ENCODE measurements around the gene ACSS1.

Gene ACSS1

DNA sequence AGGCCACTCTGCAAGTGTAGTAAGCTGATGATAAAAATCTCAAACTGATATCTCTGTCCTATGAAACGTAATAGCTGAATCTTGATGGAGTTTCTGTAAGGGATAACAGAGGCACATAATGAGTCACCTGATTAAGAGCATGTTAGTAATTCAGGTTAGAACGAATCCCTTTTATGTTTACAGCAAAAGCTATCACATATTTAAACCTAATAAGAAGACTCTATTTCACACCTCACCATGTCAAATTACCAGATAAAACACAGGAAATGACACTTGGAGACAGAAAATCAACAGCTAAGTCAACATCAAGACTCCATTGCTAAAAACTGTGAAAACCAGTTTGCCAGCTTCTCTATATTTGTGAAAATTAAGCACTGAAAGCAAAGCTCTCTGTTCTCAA, 97.1 kb downstream of the ACSS1 start:
- Histone ChIP-seq H3K36me3 (ENCODE audit: control insufficient read depth in 2 of 2, insufficient read depth in 2 of 2, low read length in 2 of 2) (peaks cover 32 to 45% of the 10 kb centered on the region in 2 donors), H3K9ac (ENCODE audit: low read length in 2 of 2) (no peak overlapping the region), H3K9me3 (ENCODE audit: control insufficient read depth in 2 of 2, low read length in 2 of 2) (no peaks in the 10 kb centered on the region), H3K4me1 (ENCODE audit: control insufficient read depth, insufficient read depth, low read length) (no peaks in the 10 kb centered on the region), H3K27me3 (ENCODE audit: control insufficient read depth in 1 of 2, insufficient read depth in 2 of 2, low read length in 2 of 2) (no peaks in the 10 kb centered on the region), H3K4me3 (ENCODE audit: low read length in 2 of 2) (no peak overlapping the region), H3K27ac (ENCODE audit: low read length) (no peak overlapping the region)

GRCh38 chr20:24960302-24960801, 97.6 kb downstream of the ACSS1 start:
- H3K9ac ChIP-seq (ENCODE audit: low read length in 2 of 2): no peak overlapping the region
- no peaks in the 10 kb centered on the region for H3K4me1 ChIP-seq (ENCODE audit: control insufficient read depth, insufficient read depth, low read length)
- no peaks in the 10 kb centered on the region for H3K27me3 ChIP-seq (ENCODE audit: control insufficient read depth in 1 of 2, insufficient read depth in 2 of 2, low read length in 2 of 2)
- H3K4me3 ChIP-seq (ENCODE audit: low read length in 2 of 2): no peak overlapping the region
- H3K27ac ChIP-seq (ENCODE audit: low read length): no peak overlapping the region
- no peaks in the 10 kb centered on the region for H3K9me3 ChIP-seq (ENCODE audit: control insufficient read depth in 2 of 2, low read length in 2 of 2)
- H3K36me3 ChIP-seq (ENCODE audit: control insufficient read depth in 2 of 2, insufficient read depth in 2 of 2, low read length in 2 of 2): peaks cover 27 to 40% of the 10 kb centered on the region in 2 donors

- Histone ChIP-seq H3K36me3 (ENCODE audit: control insufficient read depth in 2 of 2, insufficient read depth in 2 of 2, low read length in 2 of 2) (peaks cover 23 to 35% of the 10 kb centered on the region in 2 donors), H3K4me3 (ENCODE audit: low read length in 2 of 2) (no peak overlapping the region), H3K9ac (ENCODE audit: low read length in 2 of 2) (no peak overlapping the region), H3K9me3 (ENCODE audit: control insufficient read depth in 2 of 2, low read length in 2 of 2) (no peaks in the 10 kb centered on the region), H3K27me3 (ENCODE audit: control insufficient read depth in 1 of 2, insufficient read depth in 2 of 2, low read length in 2 of 2) (no peaks in the 10 kb centered on the region), H3K4me1 (ENCODE audit: control insufficient read depth, insufficient read depth, low read length) (no peaks in the 10 kb centered on the region), H3K27ac (ENCODE audit: low read length) (no peak overlapping the region)
Measured at GRCh38 chr20:24959591-24960301, 98.2 kb downstream of the ACSS1 start.

GRCh38 chr20:24958506-24959385, 99.2 kb downstream of the ACSS1 start:
- Histone ChIP-seq H3K27me3 (ENCODE audit: control insufficient read depth in 1 of 2, insufficient read depth in 2 of 2, low read length in 2 of 2) (no peaks in the 10 kb centered on the region), H3K9me3 (ENCODE audit: control insufficient read depth in 2 of 2, low read length in 2 of 2) (no peaks in the 10 kb centered on the region), H3K36me3 (ENCODE audit: control insufficient read depth in 2 of 2, insufficient read depth in 2 of 2, low read length in 2 of 2) (peaks cover 17 to 26% of the 10 kb centered on the region in 2 donors), H3K9ac (ENCODE audit: low read length in 2 of 2) (no peak overlapping the region), H3K27ac (ENCODE audit: low read length) (no peak overlapping the region), H3K4me3 (ENCODE audit: low read length in 2 of 2) (no peak overlapping the region), H3K4me1 (ENCODE audit: control insufficient read depth, insufficient read depth, low read length) (no peaks in the 10 kb centered on the region)

- no peaks in the 10 kb centered on the region for H3K4me1 ChIP-seq (ENCODE audit: control insufficient read depth, insufficient read depth, low read length)
- no peak overlapping the region for H3K9ac ChIP-seq (ENCODE audit: low read length in 2 of 2)
- peaks cover 5 to 15% of the 10 kb centered on the region in 2 donors for H3K36me3 ChIP-seq (ENCODE audit: control insufficient read depth in 2 of 2, insufficient read depth in 2 of 2, low read length in 2 of 2)
- no peak overlapping the region for H3K4me3 ChIP-seq (ENCODE audit: low read length in 2 of 2)
- H3K9me3 ChIP-seq (ENCODE audit: control insufficient read depth in 2 of 2, low read length in 2 of 2): no peaks in the 10 kb centered on the region
- H3K27me3 ChIP-seq (ENCODE audit: control insufficient read depth in 1 of 2, insufficient read depth in 2 of 2, low read length in 2 of 2): no peaks in the 10 kb centered on the region
- H3K27ac ChIP-seq (ENCODE audit: low read length): no peak overlapping the region
Measured at GRCh38 chr20:24957326-24958016, 100.5 kb downstream of the ACSS1 start.
